Spleen (tissue), 7 donors: Measurements from ENCODE around the gene GLRX3.

Source experiments
- POLR2AphosphoS5 ChIP-seq, 3 donors: sonication (generic); formaldehyde crosslinking; IDR thresholded peaks; one replicate each; pipeline ENCODE4 v1.5.1; 2017; ENCODE audit warnings: antibody characterized with exemption in 3 of 3
- TF ChIP-seq, protein P1 (sequence below), 11 experiments: fragments of 200-600 bp in 7 of 11; fragments of 450-650 bp in 4 of 11; sonication (generic) in 4 of 11; IDR thresholded peaks in 8 of 11; conservative IDR thresholded peaks in 3 of 11; 1 replicate in 7 of 11; 2 replicates in 4 of 11; pipeline versions ENCODE4 v1.4.0 to v1.8.0; 2016 to 2021; ENCODE audit warnings: antibody characterized with exemption in 11 of 11, inconsistent platforms in 4 of 11, mild to moderate bottlenecking in 1 of 11
- donor health status: DM: no; HTN: no; CAD: no; lungs with moderate emphysema.
- donor health status: DM: no; HTN: no; CAD: no.
- donor health status: DM: no; HTN: no; CAD: no.

DNA sequence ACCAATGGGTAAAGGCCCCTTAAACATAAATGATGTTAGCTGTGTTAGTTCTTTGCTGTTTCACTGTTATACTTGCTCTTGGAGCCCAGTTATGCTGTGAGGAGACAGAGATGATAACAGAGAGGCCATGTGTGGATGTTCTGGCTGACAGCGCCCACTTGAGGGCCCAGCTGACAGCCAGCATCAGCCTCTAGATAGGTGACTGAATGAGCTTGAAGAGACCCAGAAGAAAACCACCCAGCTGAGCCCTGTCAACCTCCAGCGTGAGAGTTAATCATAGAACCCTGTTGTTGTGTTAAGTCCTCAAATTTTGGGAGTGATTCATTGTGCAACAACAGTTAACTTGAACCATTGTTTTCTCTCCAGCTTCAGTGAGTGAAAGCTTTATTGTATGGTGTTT lies 91.7 kb downstream of the GLRX3 start:
- TF ChIP-seq, protein P1, sequence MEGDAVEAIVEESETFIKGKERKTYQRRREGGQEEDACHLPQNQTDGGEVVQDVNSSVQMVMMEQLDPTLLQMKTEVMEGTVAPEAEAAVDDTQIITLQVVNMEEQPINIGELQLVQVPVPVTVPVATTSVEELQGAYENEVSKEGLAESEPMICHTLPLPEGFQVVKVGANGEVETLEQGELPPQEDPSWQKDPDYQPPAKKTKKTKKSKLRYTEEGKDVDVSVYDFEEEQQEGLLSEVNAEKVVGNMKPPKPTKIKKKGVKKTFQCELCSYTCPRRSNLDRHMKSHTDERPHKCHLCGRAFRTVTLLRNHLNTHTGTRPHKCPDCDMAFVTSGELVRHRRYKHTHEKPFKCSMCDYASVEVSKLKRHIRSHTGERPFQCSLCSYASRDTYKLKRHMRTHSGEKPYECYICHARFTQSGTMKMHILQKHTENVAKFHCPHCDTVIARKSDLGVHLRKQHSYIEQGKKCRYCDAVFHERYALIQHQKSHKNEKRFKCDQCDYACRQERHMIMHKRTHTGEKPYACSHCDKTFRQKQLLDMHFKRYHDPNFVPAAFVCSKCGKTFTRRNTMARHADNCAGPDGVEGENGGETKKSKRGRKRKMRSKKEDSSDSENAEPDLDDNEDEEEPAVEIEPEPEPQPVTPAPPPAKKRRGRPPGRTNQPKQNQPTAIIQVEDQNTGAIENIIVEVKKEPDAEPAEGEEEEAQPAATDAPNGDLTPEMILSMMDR (IDR thresholded peaks at IDR 0.05 in 8 of 11, conservative IDR thresholded peaks at IDR 0.05 in 3 of 11): no peak
- no peak for TF ChIP-seq POLR2AphosphoS5 (IDR thresholded peaks at IDR 0.05)
